ENCODE results near the gene SEC16A.

Gene SEC16A

GRCh38 chr9:136443687-136444086 lies 39.2 kb downstream of the SEC16A start:
- FAIRE-seq (no peak), DNase-seq (ENCODE audit: insufficient read length, low spot score) (no peak)
- no peak for TF ChIP-seq POLR2A (IDR thresholded peaks at IDR 0.05; ENCODE audit: low read depth, low read length)

- no peak for TF ChIP-seq POLR2A (IDR thresholded peaks at IDR 0.05; ENCODE audit: low read depth, low read length)
- no peak for FAIRE-seq
- no peak for DNase-seq (ENCODE audit: insufficient read length, low spot score)
Observed at GRCh38 chr9:136443087-136443486, 39.8 kb downstream of the SEC16A start.

- DNase-seq (ENCODE audit: insufficient read length, low spot score) (no peak), FAIRE-seq (no peak)
Observed at GRCh38 chr9:136442265-136442664, 40.6 kb downstream of the SEC16A start.

GRCh38 chr9:136441681-136442245 lies 41.1 kb downstream of the SEC16A start:
- TF ChIP-seq POLR2A (IDR thresholded peaks at IDR 0.05; ENCODE audit: low read depth, low read length), result no peak

More at GRCh38 chr9:136442265-136442664, 40.6 kb downstream of the SEC16A start:
- no peak for TF ChIP-seq POLR2A (IDR thresholded peaks at IDR 0.05; ENCODE audit: low read depth, low read length)

GRCh38 chr9:136441191-136441680 lies 41.6 kb downstream of the SEC16A start:
- FAIRE-seq (no peak), DNase-seq (ENCODE audit: insufficient read length, low spot score) (peak; percentile 78)
- no peak for TF ChIP-seq POLR2A (IDR thresholded peaks at IDR 0.05; ENCODE audit: low read depth, low read length)

More at GRCh38 chr9:136441681-136442245, 41.1 kb downstream of the SEC16A start:
- DNase-seq (ENCODE audit: insufficient read length, low spot score) (peak; percentile 52), FAIRE-seq (no peak)

- FAIRE-seq (no peak), DNase-seq (ENCODE audit: insufficient read length, low spot score) (peak; percentile 98)
- TF ChIP-seq POLR2A (IDR thresholded peaks at IDR 0.05; ENCODE audit: low read depth, low read length), result peak; percentile 71
Observed at GRCh38 chr9:136439481-136440408, 43.1 kb downstream of the SEC16A start, which contains the start of gene INPP5E. Gene INPP5E, minus strand, starts transcription at chr9:136439845. Its CDS starts 426 bp downstream, at chr9:136439419.

GRCh38 chr9:136438548-136439480 lies 44.0 kb downstream of the SEC16A start:
- peak; percentile 41; the same call in 1 of the 2 replicates for TF ChIP-seq POLR2A (IDR thresholded peaks at IDR 0.05; ENCODE audit: low read depth, low read length)
- DNase-seq (ENCODE audit: insufficient read length, low spot score) (peak; percentile 84), FAIRE-seq (no peak)

- no peak for DNase-seq (ENCODE audit: insufficient read length, low spot score)
- TF ChIP-seq POLR2A (IDR thresholded peaks at IDR 0.05; ENCODE audit: low read depth, low read length), result no peak
- FAIRE-seq, result no peak
Observed at GRCh38 chr9:136437839-136438547, 44.8 kb downstream of the SEC16A start.

- no peak for TF ChIP-seq POLR2A (IDR thresholded peaks at IDR 0.05; ENCODE audit: low read depth, low read length)
- DNase-seq (ENCODE audit: insufficient read length, low spot score) (no peak), FAIRE-seq (no peak)
Observed at GRCh38 chr9:136437430-136437829, 45.4 kb downstream of the SEC16A start.

GRCh38 chr9:136436055-136436634 lies 46.7 kb downstream of the SEC16A start:
- TF ChIP-seq POLR2A (IDR thresholded peaks at IDR 0.05; ENCODE audit: low read depth, low read length), result no peak
- FAIRE-seq (no peak), DNase-seq (ENCODE audit: insufficient read length, low spot score) (no peak)

- no peak for TF ChIP-seq POLR2A (IDR thresholded peaks at IDR 0.05; ENCODE audit: low read depth, low read length)
- DNase-seq (ENCODE audit: insufficient read length, low spot score) (no peak), FAIRE-seq (no peak)
Observed at GRCh38 chr9:136434580-136435169, 48.2 kb downstream of the SEC16A start.

All from H54 (cell line).